ENCODE results near the gene RGS14.
"Not testable (repeated sequence)": the region's sequence is repeated elsewhere in the genome, so short reads cannot be mapped to it uniquely, and the experiment has no call there.

RGS14 gene

GRCh38 chr5:177334781-177335700, 22.7 kb upstream of the RGS14 start:
- H3K4me3 ChIP-seq (ENCODE audit: low read depth, low read length) = no peak overlapping the region
- TF ChIP-seq CTCF (IDR thresholded peaks at IDR 0.05; ENCODE audit: borderline replicate concordance, insufficient read depth, low read depth, low read length) = no peak

- no peak overlapping the region for H3K4me3 ChIP-seq (ENCODE audit: low read depth, low read length)
- TF ChIP-seq CTCF (IDR thresholded peaks at IDR 0.05; ENCODE audit: borderline replicate concordance, insufficient read depth, low read depth, low read length) = no peak
Measured at GRCh38 chr5:177335701-177336065, 22.0 kb upstream of the RGS14 start.

- no peak overlapping the region for H3K4me3 ChIP-seq (ENCODE audit: low read depth, low read length)
- 0 out of 2 replicates have a peak, but pooled peaks have one; percentile 28 for TF ChIP-seq CTCF (IDR thresholded peaks at IDR 0.05; ENCODE audit: borderline replicate concordance, insufficient read depth, low read depth, low read length)
Measured at GRCh38 chr5:177336112-177336511, 21.6 kb upstream of the RGS14 start.

- no peak for TF ChIP-seq CTCF (IDR thresholded peaks at IDR 0.05; ENCODE audit: borderline replicate concordance, insufficient read depth, low read depth, low read length)
- H3K4me3 ChIP-seq (ENCODE audit: low read depth, low read length) = no peak overlapping the region
Measured at GRCh38 chr5:177336603-177337494, 20.9 kb upstream of the RGS14 start.

GRCh38 chr5:177338251-177339106, 19.2 kb upstream of the RGS14 start:
- no peak for TF ChIP-seq CTCF (IDR thresholded peaks at IDR 0.05; ENCODE audit: borderline replicate concordance, insufficient read depth, low read depth, low read length)
- H3K4me3 ChIP-seq (ENCODE audit: low read depth, low read length) = no peak overlapping the region

- no peak for TF ChIP-seq CTCF (IDR thresholded peaks at IDR 0.05; ENCODE audit: borderline replicate concordance, insufficient read depth, low read depth, low read length)
- H3K4me3 ChIP-seq (ENCODE audit: low read depth, low read length) = no peak overlapping the region
Measured at GRCh38 chr5:177339107-177339638, 18.6 kb upstream of the RGS14 start.

- not testable (repeated sequence) for H3K4me3 ChIP-seq (ENCODE audit: low read depth, low read length)
Measured at GRCh38 chr5:177343000-177343399, 14.7 kb upstream of the RGS14 start.

Measured in GM12875 (cell line).